ENCODE results near the gene B3GALT6. TPM values are rescaled to one million over a fixed set of nuclear protein-coding genes. Genes with fewer than 3 reads are reported as not detected.

Gene B3GALT6
- total RNA-seq, 4 donors from 2014 or later = 8.5 to 24.9 (median 12.2) TPM

- intact Hi-C loops (cut with DNase I; ENCODE audit: low total_unique reads) (no loop called here), in situ Hi-C loops (cut with MboI; ENCODE audit: low pct_ligation_motif_present in 1 of 4, low pct_unique_long_range_greater_than_20kb in 1 of 4, low sequenced_read_pairs in 3 of 4) (no loop called here)
- Histone ChIP-seq H3K27ac (peak overlapping the region in 2 of 4 donors; percentile 12 to 81), H3K4me3 (peak overlapping the region in 2 of 4 donors; percentile 26 to 34), H3K9me3 (no peaks in the 10 kb centered on the region), H3K27me3 (peaks cover 82% of the 10 kb centered on the region), H3K36me3 (no peaks in the 10 kb centered on the region), H3K4me1 (peaks cover 9 to 37% (median 25%) of the 10 kb centered on the region in 4 donors)
- DNase-seq = peak; percentile 32
- TF ChIP-seq CTCF (IDR thresholded peaks at IDR 0.05) = no peak
- no peak for TF ChIP-seq POLR2AphosphoS5 (IDR thresholded peaks at IDR 0.05)
- no peak for TF ChIP-seq POLR2A (IDR thresholded peaks at IDR 0.05)
- no peak for TF ChIP-seq EP300 (IDR thresholded peaks at IDR 0.05; ENCODE audit: low read depth)
- WGBS, 2 donors (ENCODE audit: low coverage in 1 of 2) = 35% methylated on average over 25 of the region's 31 CpGs; no CpG with 5 or more reads in 1 of the 2 donors
Observed at GRCh38 chr1:1205769-1206375, 26.2 kb upstream of the B3GALT6 start.

- in situ Hi-C loops (cut with MboI; ENCODE audit: low pct_ligation_motif_present in 1 of 4, low pct_unique_long_range_greater_than_20kb in 1 of 4, low sequenced_read_pairs in 3 of 4) = no loop called here
- Histone ChIP-seq H3K4me1 (peaks cover 7 to 31% (median 19%) of the 10 kb centered on the region in 4 donors), H3K9me3 (no peaks in the 10 kb centered on the region), H3K27ac (peak within 1 kb of the TSS in 3 of 4 donors; percentile 25 to 81 (median 44)), H3K27me3 (peaks cover 76% of the 10 kb centered on the region), H3K36me3 (no peaks in the 10 kb centered on the region), H3K4me3 (peak within 1 kb of the TSS in 2 of 4 donors; percentile 26 to 34)
- intact Hi-C loops (cut with DNase I; ENCODE audit: low total_unique reads) = no loop called here
- 9% methylated on average over 44 of the region's 49 CpGs; no CpG with 5 or more reads in 1 of the 2 donors for WGBS, 2 donors (ENCODE audit: low coverage in 1 of 2)
- peak in 1 of 3 donors; percentile 32 for TF ChIP-seq POLR2AphosphoS5 (IDR thresholded peaks at IDR 0.05)
- TF ChIP-seq EP300 (IDR thresholded peaks at IDR 0.05; ENCODE audit: low read depth) = no peak
- TF ChIP-seq CTCF (IDR thresholded peaks at IDR 0.05) = no peak
- no peak for TF ChIP-seq POLR2A (IDR thresholded peaks at IDR 0.05)
- peak; percentile 75 for DNase-seq
Observed at GRCh38 chr1:1206376-1206965, 25.6 kb upstream of the B3GALT6 start, which contains the start of gene TNFRSF18. Gene TNFRSF18 (minus strand): TSS chr1:1206592. CDS start chr1:1206571, 21 bp downstream.

- Histone ChIP-seq H3K36me3 (no peaks in the 10 kb centered on the region), H3K4me1 (peaks cover 7 to 31% (median 19%) of the 10 kb centered on the region in 4 donors), H3K27ac (peak overlapping the region in 2 of 4 donors; percentile 44 to 81), H3K4me3 (no peak overlapping the region), H3K27me3 (peaks cover 75% of the 10 kb centered on the region), H3K9me3 (no peaks in the 10 kb centered on the region)
- TF ChIP-seq EP300 (IDR thresholded peaks at IDR 0.05; ENCODE audit: low read depth) = no peak
- peak; percentile 22 for DNase-seq
- intact Hi-C loops (cut with DNase I; ENCODE audit: low total_unique reads) = no loop called here
- 42% methylated on average over 15 of the region's 19 CpGs; no CpG with 5 or more reads in 1 of the 2 donors for WGBS, 2 donors (ENCODE audit: low coverage in 1 of 2)
- in situ Hi-C loops (cut with MboI; ENCODE audit: low pct_ligation_motif_present in 1 of 4, low pct_unique_long_range_greater_than_20kb in 1 of 4, low sequenced_read_pairs in 3 of 4) = no loop called here
Observed at GRCh38 chr1:1206966-1207531, 25.0 kb upstream of the B3GALT6 start.

GRCh38 chr1:1207571-1207892 lies 24.5 kb upstream of the B3GALT6 start:
- Histone ChIP-seq H3K4me1 (peaks cover 7 to 31% (median 20%) of the 10 kb centered on the region in 4 donors), H3K9me3 (no peaks in the 10 kb centered on the region), H3K36me3 (no peaks in the 10 kb centered on the region), H3K27me3 (peaks cover 75% of the 10 kb centered on the region), H3K4me3 (no peak overlapping the region), H3K27ac (peak overlapping the region in 3 of 4 donors; percentile 25 to 81 (median 69))
- intact Hi-C loops (cut with DNase I; ENCODE audit: low total_unique reads) (no loop called here), in situ Hi-C loops (cut with MboI; ENCODE audit: low pct_ligation_motif_present in 1 of 4, low pct_unique_long_range_greater_than_20kb in 1 of 4, low sequenced_read_pairs in 3 of 4) (no loop called here)
- peak; percentile 5 for DNase-seq
- no peak for TF ChIP-seq POLR2AphosphoS5 (IDR thresholded peaks at IDR 0.05)
- TF ChIP-seq CTCF (IDR thresholded peaks at IDR 0.05) = no peak
- TF ChIP-seq POLR2A (IDR thresholded peaks at IDR 0.05) = no peak
- TF ChIP-seq EP300 (IDR thresholded peaks at IDR 0.05; ENCODE audit: low read depth) = no peak
- 59 to 66% methylated on average over 7 to 10 of the region's 11 CpGs for WGBS, 2 donors (ENCODE audit: low coverage in 1 of 2)

All from transverse colon (tissue), 4 donors.